ENCODE data around the gene JAK3.

Gene JAK3

DNA sequence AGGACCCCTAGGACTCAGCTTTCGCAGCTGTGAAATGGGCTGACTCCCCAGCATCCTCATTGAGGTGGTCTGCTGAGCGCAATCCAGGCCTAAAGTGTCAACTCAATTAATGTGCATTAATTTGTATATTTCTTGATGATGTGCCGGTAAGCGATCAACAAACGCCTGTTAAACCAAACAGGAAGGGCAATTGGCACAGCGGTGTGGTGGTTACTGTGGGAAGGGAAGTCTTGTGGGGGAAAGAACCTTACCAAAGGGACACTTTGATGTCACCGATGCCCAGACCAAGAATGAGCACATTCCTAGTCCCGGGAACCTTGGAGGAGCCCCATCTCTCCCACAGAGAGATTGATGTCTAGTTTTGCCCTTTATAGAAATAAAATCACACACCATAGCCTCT lies 1.6 kb downstream of the JAK3 start:
- Histone ChIP-seq H3K9me3 (ENCODE audit: control insufficient read depth, insufficient read depth, low read depth, low read length) (no peaks in the 10 kb centered on the region), H3K4me3 (ENCODE audit: low read depth, low read length) (no peak overlapping the region), H3K4me1 (ENCODE audit: control insufficient read depth, insufficient read depth, low read length) (peaks cover 16% of the 10 kb centered on the region; the same call in 1 of the 2 replicates), H3K9ac (ENCODE audit: low read length) (no peak overlapping the region), H3K27ac (ENCODE audit: low read depth, low read length) (no peak overlapping the region), H3K27me3 (ENCODE audit: control insufficient read depth, insufficient read depth, low read length) (peaks cover 26% of the 10 kb centered on the region), H3K36me3 (ENCODE audit: control insufficient read depth, insufficient read depth, low read length) (no peaks in the 10 kb centered on the region)

DNA sequence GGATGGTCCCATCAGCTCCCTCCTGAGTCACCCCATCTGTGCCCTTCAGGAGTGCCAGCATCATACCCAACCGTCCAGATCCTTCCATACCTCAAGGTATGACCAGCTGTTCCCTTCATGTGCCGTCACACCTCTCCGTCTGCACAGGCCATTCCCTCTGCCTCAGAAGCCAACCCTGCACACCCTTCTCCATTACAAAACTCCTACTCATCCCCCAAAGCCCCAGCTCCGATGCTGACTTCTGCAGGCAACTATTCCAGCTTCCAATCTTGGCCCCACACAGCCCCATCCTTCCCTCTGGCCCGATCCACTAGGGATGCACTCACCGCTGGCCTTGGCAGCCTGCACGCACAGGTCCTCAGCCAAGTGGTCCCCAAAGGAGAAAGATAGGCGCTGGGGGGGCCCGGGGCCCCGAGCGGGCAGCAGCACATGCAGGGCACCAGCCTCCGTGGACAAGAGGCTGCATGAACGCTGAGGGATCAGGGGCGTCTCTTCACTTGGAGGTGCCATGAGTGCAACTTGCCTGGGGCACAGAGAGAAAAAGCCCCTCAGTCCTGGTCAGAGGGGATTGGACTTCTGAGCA lies 3.8 kb downstream of the JAK3 start:
- no peaks in the 10 kb centered on the region for H3K36me3 ChIP-seq (ENCODE audit: control insufficient read depth, insufficient read depth, low read length)
- H3K4me3 ChIP-seq (ENCODE audit: low read depth, low read length) = no peak overlapping the region
- H3K27me3 ChIP-seq (ENCODE audit: control insufficient read depth, insufficient read depth, low read length) = peaks cover 43% of the 10 kb centered on the region
- no peak overlapping the region for H3K9ac ChIP-seq (ENCODE audit: low read length)
- no peak overlapping the region for H3K27ac ChIP-seq (ENCODE audit: low read depth, low read length)
- H3K9me3 ChIP-seq (ENCODE audit: control insufficient read depth, insufficient read depth, low read depth, low read length) = no peaks in the 10 kb centered on the region
- H3K4me1 ChIP-seq (ENCODE audit: control insufficient read depth, insufficient read depth, low read length) = peaks cover 15% of the 10 kb centered on the region; the same call in 1 of the 2 replicates

DNA sequence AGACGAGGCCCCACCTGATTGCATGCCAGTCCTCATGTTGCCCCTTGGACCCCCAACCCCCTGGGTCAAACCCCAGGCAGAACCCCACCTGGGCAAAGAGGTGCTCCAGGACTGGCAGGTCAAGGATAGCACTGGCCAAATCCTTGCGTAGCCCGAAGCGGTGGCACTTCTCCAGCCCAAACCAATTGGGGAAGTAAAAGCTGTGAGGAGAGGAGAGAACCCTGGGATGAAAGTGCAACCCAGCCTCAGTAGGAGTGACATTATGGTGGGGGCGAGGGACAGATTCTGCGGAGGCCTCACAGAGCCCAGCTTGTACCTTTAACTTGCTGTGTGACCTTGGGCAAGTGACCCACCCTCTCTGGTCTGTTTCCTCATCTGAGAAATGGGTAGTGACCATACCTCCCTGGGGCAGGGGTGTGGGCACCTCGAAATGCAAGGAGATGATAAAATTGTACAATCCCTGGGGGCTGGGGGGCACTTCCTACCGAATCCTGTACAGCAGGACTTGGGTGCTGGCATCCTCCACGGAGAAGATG lies 4.4 kb downstream of the JAK3 start:
- peaks cover 43% of the 10 kb centered on the region for H3K27me3 ChIP-seq (ENCODE audit: control insufficient read depth, insufficient read depth, low read length)
- no peaks in the 10 kb centered on the region for H3K36me3 ChIP-seq (ENCODE audit: control insufficient read depth, insufficient read depth, low read length)
- H3K9ac ChIP-seq (ENCODE audit: low read length) = no peak overlapping the region
- H3K4me3 ChIP-seq (ENCODE audit: low read depth, low read length) = no peak overlapping the region
- no peak overlapping the region for H3K27ac ChIP-seq (ENCODE audit: low read depth, low read length)
- H3K9me3 ChIP-seq (ENCODE audit: control insufficient read depth, insufficient read depth, low read depth, low read length) = no peaks in the 10 kb centered on the region
- peaks cover 15% of the 10 kb centered on the region; the same call in 1 of the 2 replicates for H3K4me1 ChIP-seq (ENCODE audit: control insufficient read depth, insufficient read depth, low read length)

DNA sequence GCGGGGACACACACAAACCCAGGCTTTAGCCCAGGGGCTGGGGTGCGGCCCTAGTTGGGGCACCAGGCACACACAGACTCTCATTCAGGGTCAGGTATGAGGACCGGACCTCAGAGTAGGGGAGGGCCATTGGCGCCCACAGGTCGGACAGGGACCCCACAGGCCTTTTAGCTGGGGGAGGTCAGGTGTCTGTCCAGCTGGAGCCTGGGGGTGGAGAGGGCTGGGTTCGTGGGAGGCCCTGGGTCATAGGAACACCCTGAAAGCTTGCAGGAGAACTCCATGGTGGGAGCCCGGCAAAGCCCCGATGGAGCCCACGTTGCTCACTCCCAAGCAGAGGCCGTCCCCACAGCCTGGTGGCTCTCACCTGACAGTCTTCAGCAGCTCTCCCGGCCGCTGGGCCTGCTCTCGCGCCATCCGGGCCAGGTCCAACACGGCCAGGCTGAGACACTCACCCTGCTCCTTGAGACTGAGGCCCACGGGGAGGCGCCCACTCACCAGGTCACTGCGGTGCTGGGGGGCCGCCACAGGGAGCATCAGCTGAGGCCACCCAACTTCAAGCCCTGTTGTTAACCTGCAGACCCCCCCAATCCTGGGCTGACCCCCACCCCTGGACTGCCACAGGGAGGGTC lies 5.0 kb downstream of the JAK3 start:
- Histone ChIP-seq H3K27ac (ENCODE audit: low read depth, low read length) (0 out of 2 replicates have a peak overlapping the region, but pooled peaks have one; percentile 20), H3K36me3 (ENCODE audit: control insufficient read depth, insufficient read depth, low read length) (no peaks in the 10 kb centered on the region), H3K27me3 (ENCODE audit: control insufficient read depth, insufficient read depth, low read length) (peaks cover 38% of the 10 kb centered on the region), H3K4me1 (ENCODE audit: control insufficient read depth, insufficient read depth, low read length) (peaks cover 10% of the 10 kb centered on the region; the same call in 1 of the 2 replicates), H3K4me3 (ENCODE audit: low read depth, low read length) (peak overlapping the region; percentile 67), H3K9me3 (ENCODE audit: control insufficient read depth, insufficient read depth, low read depth, low read length) (no peaks in the 10 kb centered on the region), H3K9ac (ENCODE audit: low read length) (no peak overlapping the region)

DNA sequence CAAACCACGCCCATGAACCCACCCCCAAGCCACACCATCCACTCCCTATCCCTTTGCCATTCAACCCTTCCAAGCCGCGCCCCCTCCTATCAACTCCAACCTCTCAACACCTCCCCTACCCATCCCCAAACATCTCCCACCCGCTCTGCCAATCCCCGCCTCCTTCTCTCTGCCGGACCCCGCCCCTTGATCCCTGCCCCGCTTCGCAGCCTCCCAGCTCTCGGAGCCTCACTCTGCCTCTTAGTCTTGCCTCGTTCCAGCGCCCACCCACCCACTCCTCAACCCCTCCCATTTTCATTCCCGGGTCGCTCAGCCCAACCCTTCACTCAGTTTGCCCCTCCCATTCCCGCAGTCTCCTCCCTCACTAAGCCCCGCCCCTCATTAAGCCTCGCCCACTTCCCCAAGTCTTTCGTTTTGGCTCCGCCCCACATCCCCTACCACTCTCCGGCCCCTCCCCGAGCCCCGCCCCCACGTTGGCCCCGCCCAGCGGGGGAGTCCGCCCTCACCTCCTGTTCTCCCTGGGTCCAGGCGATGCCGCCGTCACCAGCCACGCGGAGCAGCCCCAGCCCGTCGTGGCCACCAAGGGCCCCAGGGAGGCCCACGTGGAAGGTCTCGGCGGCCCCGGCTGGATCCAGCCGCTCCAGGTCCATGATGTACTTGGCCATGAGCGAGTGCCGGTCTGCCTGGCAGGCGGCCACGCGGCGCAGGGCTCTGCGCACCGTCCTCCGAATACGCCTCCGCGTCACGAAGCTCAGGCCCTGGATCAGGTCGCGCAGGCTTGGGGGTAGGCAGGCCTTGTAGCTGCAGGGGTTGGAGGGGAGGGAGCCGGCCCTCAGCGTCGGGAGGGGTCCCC lies 5.7 kb downstream of the JAK3 start:
- Histone ChIP-seq H3K9me3 (ENCODE audit: control insufficient read depth, insufficient read depth, low read depth, low read length) (no peaks in the 10 kb centered on the region), H3K9ac (ENCODE audit: low read length) (no peak overlapping the region), H3K27ac (ENCODE audit: low read depth, low read length) (0 out of 2 replicates have a peak overlapping the region, but pooled peaks have one; percentile 20), H3K4me3 (ENCODE audit: low read depth, low read length) (peak overlapping the region; percentile 83), H3K36me3 (ENCODE audit: control insufficient read depth, insufficient read depth, low read length) (no peaks in the 10 kb centered on the region), H3K4me1 (ENCODE audit: control insufficient read depth, insufficient read depth, low read length) (peaks cover 10% of the 10 kb centered on the region; the same call in 1 of the 2 replicates), H3K27me3 (ENCODE audit: control insufficient read depth, insufficient read depth, low read length) (peaks cover 38% of the 10 kb centered on the region)

DNA sequence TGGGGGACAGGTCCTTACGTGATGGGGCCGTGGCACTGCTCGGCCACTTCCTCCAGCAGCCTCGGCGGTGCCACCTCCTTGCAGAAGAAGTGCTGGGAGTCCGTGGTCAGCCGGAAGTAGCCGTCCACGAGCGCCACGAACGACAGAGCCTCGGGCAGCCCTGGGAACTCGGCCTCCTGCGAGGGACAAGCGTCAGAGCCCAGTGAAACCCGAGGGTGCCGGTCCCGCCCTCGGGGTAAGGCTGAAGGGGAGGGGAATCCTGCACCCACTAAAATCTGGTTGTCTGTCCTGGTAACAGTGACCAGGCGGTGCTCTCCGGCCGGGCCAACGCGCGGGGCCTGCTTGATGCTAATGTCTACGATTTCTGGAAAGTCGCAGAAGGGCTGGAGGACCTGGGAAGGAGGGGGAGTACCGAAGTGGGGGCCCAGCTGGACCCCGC lies 6.4 kb downstream of the JAK3 start:
- Histone ChIP-seq H3K27me3 (ENCODE audit: control insufficient read depth, insufficient read depth, low read length) (peaks cover 38% of the 10 kb centered on the region), H3K4me3 (ENCODE audit: low read depth, low read length) (peak overlapping the region; percentile 83), H3K4me1 (ENCODE audit: control insufficient read depth, insufficient read depth, low read length) (peaks cover 12% of the 10 kb centered on the region; the same call in 1 of the 2 replicates), H3K9ac (ENCODE audit: low read length) (no peak overlapping the region), H3K9me3 (ENCODE audit: control insufficient read depth, insufficient read depth, low read depth, low read length) (no peaks in the 10 kb centered on the region), H3K27ac (ENCODE audit: low read depth, low read length) (no peak overlapping the region), H3K36me3 (ENCODE audit: control insufficient read depth, insufficient read depth, low read length) (no peaks in the 10 kb centered on the region)

DNA sequence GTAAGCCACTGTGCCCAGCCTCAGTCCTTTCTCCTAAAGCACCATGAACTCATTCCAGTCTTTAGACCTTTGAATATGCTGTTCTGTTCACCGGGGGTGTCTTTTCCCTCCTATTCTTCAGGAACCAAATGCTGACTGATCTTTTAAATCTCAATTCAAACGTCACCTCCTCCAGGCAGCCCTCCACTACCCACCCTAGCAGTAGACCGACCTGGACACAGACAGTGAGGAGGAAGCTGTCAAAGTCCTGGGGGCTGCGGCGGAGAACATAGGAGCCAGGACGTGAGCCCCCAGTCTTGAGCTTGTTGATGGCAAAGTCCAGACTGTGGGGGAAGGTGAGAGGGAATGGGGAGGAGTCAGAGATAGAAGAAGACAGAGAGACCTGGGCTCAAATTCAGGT lies 7.8 kb downstream of the JAK3 start:
- no peaks in the 10 kb centered on the region for H3K36me3 ChIP-seq (ENCODE audit: control insufficient read depth, insufficient read depth, low read length)
- peaks cover 38% of the 10 kb centered on the region for H3K27me3 ChIP-seq (ENCODE audit: control insufficient read depth, insufficient read depth, low read length)
- no peak overlapping the region for H3K27ac ChIP-seq (ENCODE audit: low read depth, low read length)
- no peak overlapping the region for H3K4me3 ChIP-seq (ENCODE audit: low read depth, low read length)
- H3K9me3 ChIP-seq (ENCODE audit: control insufficient read depth, insufficient read depth, low read depth, low read length) = no peaks in the 10 kb centered on the region
- peaks cover 22% of the 10 kb centered on the region; the same call in 1 of the 2 replicates for H3K4me1 ChIP-seq (ENCODE audit: control insufficient read depth, insufficient read depth, low read length)
- no peak overlapping the region for H3K9ac ChIP-seq (ENCODE audit: low read length)

DNA sequence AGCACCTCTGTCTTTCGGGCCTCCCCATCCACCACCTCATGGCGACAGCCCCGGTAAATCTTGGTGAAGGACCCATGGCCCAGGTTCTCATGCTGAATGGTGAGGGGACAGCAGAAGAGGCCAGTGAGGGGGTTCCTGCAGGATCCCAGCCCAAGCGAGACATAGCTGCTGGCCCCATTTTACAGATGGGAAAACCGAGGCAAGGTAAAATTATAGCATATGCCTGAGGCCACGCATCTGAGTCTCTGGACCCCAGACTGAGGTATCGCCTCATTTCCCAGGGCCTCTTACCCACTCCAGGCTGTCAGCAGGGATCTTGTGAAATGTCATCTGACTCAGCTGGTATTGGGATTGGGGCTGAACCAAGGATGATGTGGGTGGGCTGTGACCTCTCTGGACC lies 9.8 kb downstream of the JAK3 start:
- Histone ChIP-seq H3K9me3 (ENCODE audit: control insufficient read depth, insufficient read depth, low read depth, low read length) (no peaks in the 10 kb centered on the region), H3K27ac (ENCODE audit: low read depth, low read length) (no peak overlapping the region), H3K4me3 (ENCODE audit: low read depth, low read length) (no peak overlapping the region), H3K4me1 (ENCODE audit: control insufficient read depth, insufficient read depth, low read length) (peaks cover 26% of the 10 kb centered on the region; the same call in 1 of the 2 replicates), H3K9ac (ENCODE audit: low read length) (no peak overlapping the region), H3K36me3 (ENCODE audit: control insufficient read depth, insufficient read depth, low read length) (no peaks in the 10 kb centered on the region), H3K27me3 (ENCODE audit: control insufficient read depth, insufficient read depth, low read length) (peaks cover 28% of the 10 kb centered on the region)

DNA sequence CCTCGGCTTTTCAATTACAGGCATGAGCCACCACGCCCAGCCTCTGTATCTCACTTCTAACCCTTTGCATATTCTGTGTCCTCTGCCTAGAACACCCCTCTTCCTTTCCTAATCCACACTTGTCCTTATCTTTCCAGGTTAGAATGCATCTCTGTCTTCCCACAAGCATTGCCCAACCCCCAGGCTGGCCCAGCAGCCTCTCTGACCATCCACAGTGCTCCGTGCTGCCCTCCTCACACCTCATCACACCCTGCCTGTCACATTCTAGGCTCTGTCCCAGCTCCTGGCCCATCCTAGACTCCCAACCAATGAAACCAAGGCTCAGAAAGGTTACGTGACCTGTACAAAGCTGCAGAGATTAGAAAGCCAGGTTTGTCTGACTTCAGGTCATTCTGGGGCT lies 11.3 kb downstream of the JAK3 start:
- H3K27ac ChIP-seq (ENCODE audit: low read depth, low read length) = no peak overlapping the region
- no peak overlapping the region for H3K9ac ChIP-seq (ENCODE audit: low read length)
- H3K27me3 ChIP-seq (ENCODE audit: control insufficient read depth, insufficient read depth, low read length) = peaks cover 35% of the 10 kb centered on the region
- H3K4me3 ChIP-seq (ENCODE audit: low read depth, low read length) = no peak overlapping the region
- H3K36me3 ChIP-seq (ENCODE audit: control insufficient read depth, insufficient read depth, low read length) = no peaks in the 10 kb centered on the region
- no peaks in the 10 kb centered on the region for H3K9me3 ChIP-seq (ENCODE audit: control insufficient read depth, insufficient read depth, low read depth, low read length)
- peaks cover 23% of the 10 kb centered on the region; the same call in 1 of the 2 replicates for H3K4me1 ChIP-seq (ENCODE audit: control insufficient read depth, insufficient read depth, low read length)

DNA sequence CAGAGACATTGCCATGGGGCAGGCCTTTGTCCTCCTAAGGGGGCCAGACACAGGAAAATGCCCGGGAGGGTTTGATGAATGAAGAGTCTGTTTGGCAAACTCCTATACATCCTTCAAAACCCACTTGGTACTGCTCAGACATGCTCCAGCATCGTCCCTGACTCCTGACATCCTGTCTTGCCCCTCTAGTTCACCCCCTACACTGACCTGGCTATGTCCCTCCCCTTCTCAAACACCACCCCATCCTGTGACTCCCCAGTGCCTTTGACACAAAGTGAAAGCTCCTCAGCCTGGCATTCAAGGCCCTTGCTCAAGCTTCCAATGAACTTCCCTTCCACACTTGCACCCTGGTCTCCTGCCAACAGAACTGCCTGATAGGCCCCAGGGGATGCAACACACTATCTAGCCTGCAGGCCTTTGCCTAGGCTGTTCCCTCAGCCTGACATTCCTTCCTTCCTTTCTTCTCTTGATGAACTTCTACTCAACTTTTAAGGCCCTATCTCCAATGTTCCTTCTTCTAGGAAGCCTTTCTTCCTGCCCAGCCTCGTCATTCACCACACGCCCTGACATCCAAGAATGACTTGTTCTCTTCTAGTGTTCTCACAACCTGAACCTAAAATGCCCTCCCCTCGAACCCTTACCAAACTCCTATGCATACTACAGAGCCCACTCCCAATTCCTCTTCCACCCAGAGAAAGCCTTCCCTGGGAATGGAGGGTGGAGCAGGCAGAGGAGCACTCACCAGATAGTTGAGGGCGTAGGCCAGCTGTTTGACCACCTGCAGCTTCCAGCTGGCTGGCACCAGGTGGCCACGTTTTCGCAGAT lies 12.4 kb downstream of the JAK3 start:
- no peak overlapping the region for H3K27ac ChIP-seq (ENCODE audit: low read depth, low read length)
- no peaks in the 10 kb centered on the region for H3K36me3 ChIP-seq (ENCODE audit: control insufficient read depth, insufficient read depth, low read length)
- no peak overlapping the region for H3K9ac ChIP-seq (ENCODE audit: low read length)
- H3K27me3 ChIP-seq (ENCODE audit: control insufficient read depth, insufficient read depth, low read length) = peaks cover 30% of the 10 kb centered on the region
- peaks cover 22% of the 10 kb centered on the region; the same call in 1 of the 2 replicates for H3K4me1 ChIP-seq (ENCODE audit: control insufficient read depth, insufficient read depth, low read length)
- no peaks in the 10 kb centered on the region for H3K9me3 ChIP-seq (ENCODE audit: control insufficient read depth, insufficient read depth, low read depth, low read length)
- H3K4me3 ChIP-seq (ENCODE audit: low read depth, low read length) = no peak overlapping the region
